Measurements from ENCODE around the gene NRCAM.

GRCh38 chr7:108376206-108376605 lies 80.0 kb downstream of the NRCAM start:
- TF ChIP-seq CTCF (IDR thresholded peaks at IDR 0.05) = no peak
- TF ChIP-seq EZH2 (IDR thresholded peaks at IDR 0.05; ENCODE audit: borderline replicate concordance, insufficient read depth, low read depth, low read length, poor library complexity, severe bottlenecking) = no peak

Data from B cell (primary cell).